Islet of Langerhans (tissue), 1 donor: ENCODE measurements around the gene SLC16A11.
"Not testable (repeated sequence)": the region's sequence is repeated elsewhere in the genome, so short reads cannot be mapped to it uniquely, and the experiment has no call there.

ENCODE experiments used
- FAIRE-seq: peaks from one replicate; lab custom pipeline; 2011; peaks lifted over from hg19 to GRCh38; lab: Jason Lieb, UNC

SLC16A11 gene

GRCh38 chr17:7005716-7006115 lies 38.2 kb downstream of the SLC16A11 start:
- no peak for FAIRE-seq

- peak; percentile 99 for FAIRE-seq
Observed at GRCh38 chr17:7004398-7005253, 39.3 kb downstream of the SLC16A11 start.

- peak; percentile 58 for FAIRE-seq
Observed at GRCh38 chr17:7003745-7004144, 40.1 kb downstream of the SLC16A11 start.

- FAIRE-seq: no peak
Observed at GRCh38 chr17:7002288-7003047, 41.4 kb downstream of the SLC16A11 start.

- no peak for FAIRE-seq
Observed at GRCh38 chr17:7001318-7001961, 42.5 kb downstream of the SLC16A11 start.

GRCh38 chr17:6998855-6999508 lies 44.9 kb downstream of the SLC16A11 start:
- no peak for FAIRE-seq

- no peak for FAIRE-seq
Observed at GRCh38 chr17:6997171-6997570, 46.7 kb downstream of the SLC16A11 start.

GRCh38 chr17:6996256-6997011 lies 47.5 kb downstream of the SLC16A11 start:
- no peak for FAIRE-seq

GRCh38 chr17:6995500-6996255 lies 48.2 kb downstream of the SLC16A11 start, which contains the start of gene ALOX12:
Gene ALOX12, plus strand, starts transcription at chr17:6996049. Its CDS starts 69 bp downstream, at chr17:6996118.
- no peak for FAIRE-seq

GRCh38 chr17:6994666-6995256 lies 49.1 kb downstream of the SLC16A11 start:
- no peak for FAIRE-seq

- FAIRE-seq: no peak
Observed at GRCh38 chr17:6994118-6994598, 49.7 kb downstream of the SLC16A11 start.

- FAIRE-seq: not testable (repeated sequence)
Observed at GRCh38 chr17:6993613-6994056, 50.3 kb downstream of the SLC16A11 start.
